ENCODE data around the gene NCBP3. TPM values are rescaled to one million over a fixed set of nuclear protein-coding genes. Genes with fewer than 3 reads are reported as not detected.

NCBP3 gene
- total RNA-seq, 5 donors from 2014 or later (not counting 1 experiment from before 2014, with no cell fraction given): 35.6 to 55.5 (median 46.7) TPM

GRCh38 chr17:3799181-3799945 is 46.7 kb downstream of the NCBP3 start:
- peak overlapping the region in 1 of 2 donors; percentile 34 for H3K27ac Mint-ChIP-seq
- Histone ChIP-seq H3K36me3 (ENCODE audit: control insufficient read depth in 2 of 2, extremely low read depth in 1 of 2, insufficient read depth in 1 of 2, low read length in 1 of 2) (peaks cover 2 to 3% of the 10 kb centered on the region in 2 donors), H3K9me3 (no peaks in the 10 kb centered on the region), H3K4me1 (ENCODE audit: control insufficient read depth in 1 of 2, extremely low read depth in 1 of 2, insufficient read depth in 2 of 2, low read length in 2 of 2) (peaks cover 3 to 40% of the 10 kb centered on the region in 2 experiments), H3K27ac (ENCODE audit: low read length) (no peak overlapping the region), H3K4me3 (ENCODE audit: control insufficient read depth in 1 of 2, extremely low read depth in 1 of 2, low read length in 1 of 2) (no peak overlapping the region), H3K27me3 (replicated peaks in 1 of 2; ENCODE audit: control insufficient read depth in 2 of 2, extremely low read depth in 1 of 2, insufficient read depth in 2 of 2, low read length in 1 of 2) (no peaks in the 10 kb centered on the region)
- ChIA-PET POLR2A (no interaction called here), CTCF (no interaction called here)
- H3K27me3 Mint-ChIP-seq: no peaks in the 10 kb centered on the region
- H3K9me3 Mint-ChIP-seq: no peaks in the 10 kb centered on the region
- no peak for ATAC-seq (replicated peaks in 1 of 4)
- H3K36me3 Mint-ChIP-seq: peaks cover 3% of the 10 kb centered on the region
- peaks cover 25 to 43% (median 33%) of the 10 kb centered on the region in 3 donors for H3K4me1 Mint-ChIP-seq
- peak overlapping the region in 1 of 3 donors; percentile 28 for H3K4me3 Mint-ChIP-seq
- 86% methylated on average over 8 of the region's 12 CpGs for WGBS (ENCODE audit: insufficient coverage)
- no peak for DNase-seq

- H3K36me3 Mint-ChIP-seq: peaks cover 3% of the 10 kb centered on the region
- H3K27me3 ChIP-seq (replicated peaks in 1 of 2; ENCODE audit: control insufficient read depth in 2 of 2, extremely low read depth in 1 of 2, insufficient read depth in 2 of 2, low read length in 1 of 2): no peaks in the 10 kb centered on the region
- H3K27me3 Mint-ChIP-seq: no peaks in the 10 kb centered on the region
- peak overlapping the region in 2 of 3 donors; percentile 9 to 28 for H3K4me3 Mint-ChIP-seq
- ATAC-seq (replicated peaks in 1 of 4): no peak
- no peak for DNase-seq
- no peak overlapping the region for H3K27ac ChIP-seq (ENCODE audit: low read length)
- H3K36me3 ChIP-seq (ENCODE audit: control insufficient read depth in 2 of 2, extremely low read depth in 1 of 2, insufficient read depth in 1 of 2, low read length in 1 of 2): peaks cover 2 to 3% of the 10 kb centered on the region in 2 donors
- no peak overlapping the region for H3K4me3 ChIP-seq (ENCODE audit: control insufficient read depth in 1 of 2, extremely low read depth in 1 of 2, low read length in 1 of 2)
- ChIA-PET CTCF (no interaction called here), POLR2A (no interaction called here)
- peak overlapping the region in 1 of 2 donors; percentile 34 for H3K27ac Mint-ChIP-seq
- over 99% methylated on average over 13 of the region's 15 CpGs for WGBS (ENCODE audit: insufficient coverage)
- H3K4me1 Mint-ChIP-seq: peaks cover 25 to 42% (median 32%) of the 10 kb centered on the region in 3 donors
- peaks cover 3 to 42% of the 10 kb centered on the region in 2 experiments for H3K4me1 ChIP-seq (ENCODE audit: control insufficient read depth in 1 of 2, extremely low read depth in 1 of 2, insufficient read depth in 2 of 2, low read length in 2 of 2)
- no peaks in the 10 kb centered on the region for H3K9me3 Mint-ChIP-seq
- H3K9me3 ChIP-seq: no peaks in the 10 kb centered on the region
Measured at GRCh38 chr17:3798273-3799180, 47.5 kb downstream of the NCBP3 start.

GRCh38 chr17:3796822-3797170 is 49.2 kb downstream of the NCBP3 start:
- peaks cover 3 to 42% of the 10 kb centered on the region in 2 experiments for H3K4me1 ChIP-seq (ENCODE audit: control insufficient read depth in 1 of 2, extremely low read depth in 1 of 2, insufficient read depth in 2 of 2, low read length in 2 of 2)
- H3K27me3 ChIP-seq (replicated peaks in 1 of 2; ENCODE audit: control insufficient read depth in 2 of 2, extremely low read depth in 1 of 2, insufficient read depth in 2 of 2, low read length in 1 of 2): no peaks in the 10 kb centered on the region
- DNase-seq (peak in 8 of 35 experiments; percentile 10 to 66 (median 14)), ATAC-seq (replicated peaks in 1 of 4) (peak; percentile 23 to 37 (median 28))
- no peaks in the 10 kb centered on the region for H3K9me3 ChIP-seq
- Mint-ChIP-seq H3K27ac (peak overlapping the region; percentile 65 to 79), H3K4me1 (peaks cover 25 to 49% (median 35%) of the 10 kb centered on the region in 3 donors), H3K9me3 (no peaks in the 10 kb centered on the region), H3K4me3 (peak overlapping the region; percentile 3 to 26 (median 17)), H3K27me3 (no peaks in the 10 kb centered on the region), H3K36me3 (no peaks in the 10 kb centered on the region)
- ChIA-PET CTCF (interaction anchor here in 1 of 2 donors (0.6 to 1.6 kb wide), 5 partner anchors 32 to 161 kb away, joined by 3 to 10 read pairs (median 4); partner anchors contain the start of genes CTNS and SHPK), POLR2A (interaction anchor here (0.6 to 0.7 kb wide), 5 partner anchors 26 to 1394 kb away, joined by 4 to 9 read pairs (median 7); partner anchors contain the start of gene HASPIN (in 1 of the 2))
- H3K4me3 ChIP-seq (ENCODE audit: control insufficient read depth in 1 of 2, extremely low read depth in 1 of 2, low read length in 1 of 2): no peak overlapping the region
- peak overlapping the region; percentile 46 for H3K27ac ChIP-seq (ENCODE audit: low read length)
- 10% methylated on average over 2 of the region's 9 CpGs for WGBS (ENCODE audit: insufficient coverage)
- peaks cover 0 to 3% of the 10 kb centered on the region in 2 donors for H3K36me3 ChIP-seq (ENCODE audit: control insufficient read depth in 2 of 2, extremely low read depth in 1 of 2, insufficient read depth in 1 of 2, low read length in 1 of 2)

GRCh38 chr17:3796110-3796821 is 49.8 kb downstream of the NCBP3 start:
- H3K9me3 Mint-ChIP-seq: no peaks in the 10 kb centered on the region
- ATAC-seq (replicated peaks in 1 of 4): peak; percentile 75 to 84 (median 78)
- H3K4me3 Mint-ChIP-seq: peak overlapping the region; percentile 3 to 26 (median 17)
- POLR2A ChIA-PET: interaction anchor here (0.6 kb wide), 4 partner anchors 31 to 1394 kb away, joined by 4 to 9 read pairs (median 8); partner anchors contain the start of gene HASPIN (in 1 of the 2)
- Histone ChIP-seq H3K36me3 (ENCODE audit: control insufficient read depth in 2 of 2, extremely low read depth in 1 of 2, insufficient read depth in 1 of 2, low read length in 1 of 2) (no peaks in the 10 kb centered on the region), H3K4me3 (ENCODE audit: control insufficient read depth in 1 of 2, extremely low read depth in 1 of 2, low read length in 1 of 2) (no peak overlapping the region), H3K27ac (ENCODE audit: low read length) (peak overlapping the region; percentile 64), H3K27me3 (replicated peaks in 1 of 2; ENCODE audit: control insufficient read depth in 2 of 2, extremely low read depth in 1 of 2, insufficient read depth in 2 of 2, low read length in 1 of 2) (no peaks in the 10 kb centered on the region), H3K9me3 (no peaks in the 10 kb centered on the region), H3K4me1 (ENCODE audit: control insufficient read depth in 1 of 2, extremely low read depth in 1 of 2, insufficient read depth in 2 of 2, low read length in 2 of 2) (peaks cover 3 to 45% of the 10 kb centered on the region in 2 experiments)
- DNase-seq: peak; percentile 45 to 88 (median 73)
- CTCF ChIA-PET: interaction anchor here in 1 of 2 donors (0.6 to 1.6 kb wide), 6 partner anchors 31 to 160 kb away, joined by 3 to 10 read pairs (median 4); partner anchors contain the start of genes CTNS, NCBP3 and SHPK
- H3K36me3 Mint-ChIP-seq: no peaks in the 10 kb centered on the region
- WGBS (ENCODE audit: insufficient coverage): 10% methylated on average over 4 of the region's 17 CpGs
- H3K4me1 Mint-ChIP-seq: peaks cover 25 to 54% (median 40%) of the 10 kb centered on the region in 3 donors
- H3K27ac Mint-ChIP-seq: peak overlapping the region; percentile 65 to 79
- no peaks in the 10 kb centered on the region for H3K27me3 Mint-ChIP-seq

- no peaks in the 10 kb centered on the region for H3K9me3 ChIP-seq
- CTCF ChIA-PET: interaction anchor here in 1 of 2 donors (0.6 to 1.6 kb wide), 2 partner anchors 50 to 58 kb away, joined by 3 to 10 read pairs; partner anchors contain the start of gene NCBP3
- DNase-seq (peak in 7 of 35 experiments; percentile 6 to 58 (median 12)), ATAC-seq (replicated peaks in 1 of 4) (peak; percentile 8 to 28 (median 21))
- Mint-ChIP-seq H3K4me1 (peaks cover 26 to 56% (median 42%) of the 10 kb centered on the region in 3 donors), H3K9me3 (no peaks in the 10 kb centered on the region), H3K4me3 (peak overlapping the region; percentile 34 to 56 (median 48)), H3K27me3 (no peaks in the 10 kb centered on the region), H3K36me3 (no peaks in the 10 kb centered on the region), H3K27ac (peak overlapping the region; percentile 89 to 91)
- no peaks in the 10 kb centered on the region for H3K27me3 ChIP-seq (replicated peaks in 1 of 2; ENCODE audit: control insufficient read depth in 2 of 2, extremely low read depth in 1 of 2, insufficient read depth in 2 of 2, low read length in 1 of 2)
- no peak overlapping the region for H3K4me3 ChIP-seq (ENCODE audit: control insufficient read depth in 1 of 2, extremely low read depth in 1 of 2, low read length in 1 of 2)
- peak overlapping the region; percentile 64 for H3K27ac ChIP-seq (ENCODE audit: low read length)
- no peaks in the 10 kb centered on the region for H3K36me3 ChIP-seq (ENCODE audit: control insufficient read depth in 2 of 2, extremely low read depth in 1 of 2, insufficient read depth in 1 of 2, low read length in 1 of 2)
- POLR2A ChIA-PET: no interaction called here
- H3K4me1 ChIP-seq (ENCODE audit: control insufficient read depth in 1 of 2, extremely low read depth in 1 of 2, insufficient read depth in 2 of 2, low read length in 2 of 2): peaks cover 3 to 40% of the 10 kb centered on the region in 2 experiments
- WGBS (ENCODE audit: insufficient coverage): 61% methylated on average over 29 of the region's 31 CpGs
Measured at GRCh38 chr17:3795390-3796102, 50.5 kb downstream of the NCBP3 start.
